Muscle layer of duodenum (tissue), 2 donors: ENCODE results near the gene KHSRP.
"Not testable (repeated sequence)": the region's sequence is repeated elsewhere in the genome, so short reads cannot be mapped to it uniquely, and the experiment has no call there.

Experiments
- H3K27ac ChIP-seq: one replicate; pipeline ENCODE4 v1.7.0; 2013; ENCODE audit warnings: mild to moderate bottlenecking, low read length
- H3K27me3 ChIP-seq: one replicate; pipeline ENCODE4 v1.7.0; 2013; ENCODE audit warnings: low read depth, mild to moderate bottlenecking, control low read depth, low read length
- H3K36me3 ChIP-seq, 2 donors: one replicate each; pipeline ENCODE4 v1.7.0; 2013; ENCODE audit warnings: low read length in 2 of 2, control low read depth in 1 of 2, mild to moderate bottlenecking in 1 of 2; ENCODE audit not compliant: insufficient read depth in 2 of 2, control insufficient read depth in 1 of 2
- H3K4me1 ChIP-seq, 2 donors: one replicate each; pipeline ENCODE4 v1.7.0; 2013; ENCODE audit warnings: low read length in 2 of 2, mild to moderate bottlenecking in 2 of 2, control low read depth in 1 of 2, moderate library complexity in 1 of 2; ENCODE audit not compliant: insufficient read depth in 2 of 2, control insufficient read depth in 1 of 2
- H3K4me3 ChIP-seq, 2 donors: one replicate each; pipeline ENCODE4 v1.7.0; 2013; ENCODE audit warnings: low read length in 2 of 2, low read depth in 1 of 2, mild to moderate bottlenecking in 1 of 2
- H3K9me3 ChIP-seq, 2 donors: one replicate each; pipeline ENCODE4 v1.7.0; 2013; ENCODE audit warnings: low read length in 2 of 2, control low read depth in 1 of 2, mild to moderate bottlenecking in 1 of 2; ENCODE audit not compliant: control insufficient read depth in 1 of 2
- donor health status: healthy.

Gene KHSRP

GRCh38 chr19:6414793-6415590 is 9.6 kb downstream of the KHSRP start:
- Histone ChIP-seq H3K4me1 (peaks cover 0 to 6% of the 10 kb centered on the region in 2 donors), H3K4me3 (no peak overlapping the region), H3K27ac (no peak overlapping the region), H3K36me3 (peaks cover 35 to 61% of the 10 kb centered on the region in 2 donors), H3K27me3 (no peaks in the 10 kb centered on the region), H3K9me3 (no peaks in the 10 kb centered on the region)

- Histone ChIP-seq H3K4me3 (no peak overlapping the region), H3K27me3 (no peaks in the 10 kb centered on the region), H3K27ac (no peak overlapping the region), H3K9me3 (no peaks in the 10 kb centered on the region), H3K4me1 (peaks cover 0 to 6% of the 10 kb centered on the region in 2 donors), H3K36me3 (peaks cover 25 to 51% of the 10 kb centered on the region in 2 donors)
Observed at GRCh38 chr19:6413721-6414643, 10.6 kb downstream of the KHSRP start.

- peaks cover 0 to 6% of the 10 kb centered on the region in 2 donors for H3K4me1 ChIP-seq
- H3K27me3 ChIP-seq: no peaks in the 10 kb centered on the region
- H3K9me3 ChIP-seq: no peaks in the 10 kb centered on the region
- H3K4me3 ChIP-seq: no peak overlapping the region
- H3K36me3 ChIP-seq: peaks cover 20 to 44% of the 10 kb centered on the region in 2 donors
- H3K27ac ChIP-seq: no peak overlapping the region
Observed at GRCh38 chr19:6413291-6413690, 11.3 kb downstream of the KHSRP start.

GRCh38 chr19:6412447-6413091 is 12.0 kb downstream of the KHSRP start:
- H3K27ac ChIP-seq: no peak overlapping the region
- H3K27me3 ChIP-seq: no peaks in the 10 kb centered on the region
- peaks cover 14 to 37% of the 10 kb centered on the region in 2 donors for H3K36me3 ChIP-seq
- no peaks in the 10 kb centered on the region for H3K9me3 ChIP-seq
- H3K4me1 ChIP-seq: peaks cover 0 to 6% of the 10 kb centered on the region in 2 donors
- no peak overlapping the region for H3K4me3 ChIP-seq

- H3K27ac ChIP-seq: no peak overlapping the region
- no peaks in the 10 kb centered on the region for H3K27me3 ChIP-seq
- no peak overlapping the region for H3K4me3 ChIP-seq
- no peaks in the 10 kb centered on the region for H3K9me3 ChIP-seq
- peaks cover 0 to 6% of the 10 kb centered on the region in 2 donors for H3K4me1 ChIP-seq
- peaks cover 9 to 32% of the 10 kb centered on the region in 2 donors for H3K36me3 ChIP-seq
Observed at GRCh38 chr19:6412061-6412446, 12.6 kb downstream of the KHSRP start.

DNA sequence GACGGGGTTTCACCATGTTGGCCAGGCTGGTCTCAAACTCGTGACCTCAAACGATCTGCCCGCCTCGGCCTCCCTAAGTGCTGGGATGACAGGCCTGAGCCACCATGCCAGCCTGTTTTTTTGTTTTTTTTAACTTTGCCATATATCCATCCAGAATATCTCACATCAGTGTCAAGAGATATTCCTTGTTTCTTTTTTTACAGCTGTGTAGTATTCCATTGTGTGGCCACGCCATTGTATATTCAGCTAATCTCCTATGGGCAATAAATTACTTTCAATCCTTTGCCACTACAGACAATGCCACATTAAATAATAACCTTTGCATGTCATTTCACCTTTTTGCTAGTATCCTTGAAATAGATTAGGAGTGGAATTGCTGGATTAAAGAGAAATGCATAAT is 15.3 kb downstream of the KHSRP start:
- H3K4me1 ChIP-seq: peaks cover 0 to 6% of the 10 kb centered on the region in 2 donors
- no peaks in the 10 kb centered on the region for H3K9me3 ChIP-seq
- no peak overlapping the region for H3K27ac ChIP-seq
- H3K4me3 ChIP-seq: no peak overlapping the region
- no peaks in the 10 kb centered on the region for H3K27me3 ChIP-seq
- peaks cover 5% of the 10 kb centered on the region in 2 donors for H3K36me3 ChIP-seq

DNA sequence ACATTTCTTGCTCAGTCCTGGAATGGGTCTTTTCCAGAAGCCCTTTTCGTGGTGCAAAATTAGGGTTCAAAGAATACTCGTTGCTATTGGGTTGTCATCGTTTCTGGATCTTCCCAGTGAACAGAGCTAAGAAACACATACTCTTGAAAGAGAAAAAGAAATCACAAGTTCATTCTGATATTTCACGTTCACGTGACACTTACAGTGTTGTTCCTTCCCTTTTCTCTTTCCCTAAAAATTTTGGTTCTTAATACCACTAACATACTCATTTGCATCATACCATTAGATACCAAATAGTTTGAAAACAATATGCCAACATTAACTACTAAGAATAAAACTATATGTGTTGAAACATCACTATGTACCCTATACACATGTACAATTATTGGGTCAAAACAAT is 18.2 kb downstream of the KHSRP start:
- Histone ChIP-seq H3K4me1 (no peaks in the 10 kb centered on the region), H3K4me3 (no peak overlapping the region), H3K27me3 (no peaks in the 10 kb centered on the region), H3K27ac (no peak overlapping the region), H3K36me3 (no peaks in the 10 kb centered on the region), H3K9me3 (no peaks in the 10 kb centered on the region)

DNA sequence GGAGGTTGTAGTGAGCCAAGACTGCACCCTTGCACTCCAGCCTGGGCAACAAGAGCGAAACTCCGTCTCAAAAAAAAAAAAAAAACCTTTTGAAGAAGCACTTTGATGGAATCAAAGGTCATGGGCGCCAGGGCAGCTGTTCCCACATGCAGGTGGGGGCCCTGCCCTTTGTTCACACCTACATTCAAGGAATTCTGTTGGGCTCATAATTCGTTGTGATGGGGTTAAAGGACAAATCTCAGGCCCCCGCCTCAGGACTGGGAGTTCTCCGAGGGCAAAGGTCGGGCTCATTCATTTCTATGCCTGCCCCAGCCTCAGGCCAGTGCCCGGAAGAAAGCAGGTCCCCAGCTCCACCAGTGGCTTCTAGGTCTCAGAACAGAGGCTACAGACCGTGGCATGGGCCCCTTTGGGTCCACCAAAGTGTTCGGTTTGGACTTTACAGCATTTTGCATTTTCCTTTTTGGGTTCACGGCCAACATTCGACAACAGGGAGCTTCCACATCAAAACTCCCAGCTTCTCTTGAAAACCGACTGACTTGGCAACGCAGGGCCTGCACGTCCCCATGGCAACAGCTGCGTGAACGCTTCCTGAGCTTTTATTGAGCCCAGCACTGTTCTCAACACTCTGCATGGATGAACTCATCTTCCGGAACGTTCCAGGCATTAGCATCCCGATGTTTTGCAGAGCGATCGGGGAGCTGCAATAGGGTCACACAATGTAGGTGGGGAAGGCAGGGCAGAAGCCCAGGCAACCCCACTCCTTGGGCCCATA is 21.6 kb downstream of the KHSRP start:
- Histone ChIP-seq H3K4me3 (no peak overlapping the region), H3K27ac (peak overlapping the region; percentile 39), H3K27me3 (no peaks in the 10 kb centered on the region), H3K4me1 (no peaks in the 10 kb centered on the region), H3K9me3 (no peaks in the 10 kb centered on the region), H3K36me3 (no peaks in the 10 kb centered on the region)

- H3K9me3 ChIP-seq: no peaks in the 10 kb centered on the region
- no peaks in the 10 kb centered on the region for H3K4me1 ChIP-seq
- H3K27me3 ChIP-seq: no peaks in the 10 kb centered on the region
- H3K4me3 ChIP-seq: no peak overlapping the region
- H3K36me3 ChIP-seq: no peaks in the 10 kb centered on the region
- no peak overlapping the region for H3K27ac ChIP-seq
Observed at GRCh38 chr19:6402058-6402457, 22.6 kb downstream of the KHSRP start.

DNA sequence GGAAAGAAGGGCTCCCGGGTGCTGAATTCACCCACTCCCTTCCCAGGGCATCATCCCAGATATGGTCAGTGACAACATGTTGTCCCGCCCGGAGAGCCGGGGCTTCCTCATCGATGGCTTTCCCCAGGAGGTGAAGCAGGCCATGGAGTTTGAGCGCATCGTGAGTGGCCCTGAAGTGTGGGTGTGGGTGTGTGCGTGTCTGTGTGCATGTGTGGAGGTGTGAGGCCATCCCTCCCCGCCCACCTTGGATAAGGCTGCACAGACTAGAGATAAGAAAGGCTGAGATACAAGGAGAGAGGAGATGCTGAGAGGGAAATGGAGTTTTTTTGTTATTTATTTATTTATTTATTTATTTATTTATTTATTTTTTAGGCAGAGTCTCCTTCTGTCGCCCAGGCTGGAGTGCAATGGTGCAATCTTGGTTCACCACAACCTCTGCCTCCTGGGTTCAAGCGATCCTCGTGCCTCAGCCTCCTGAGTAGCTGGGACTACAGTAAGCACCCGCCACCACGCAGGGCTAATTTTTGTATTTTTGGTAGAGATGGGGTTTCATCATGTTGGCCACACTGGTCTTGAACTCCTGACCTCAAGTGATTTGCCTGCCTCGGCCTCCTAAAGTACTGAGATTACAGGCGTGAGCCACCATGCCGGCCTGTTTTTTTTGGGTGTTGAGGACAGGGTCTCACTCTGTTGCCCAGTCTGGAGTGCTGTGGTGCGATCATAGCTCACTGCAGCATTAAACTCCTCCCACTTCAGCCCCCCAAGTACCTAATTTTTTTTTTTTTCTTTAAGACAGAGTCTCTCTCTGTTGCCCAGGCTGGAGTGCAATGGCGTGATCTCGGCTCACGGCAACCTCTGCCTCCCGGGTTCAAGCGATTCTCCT is 24.3 kb downstream of the KHSRP start:
- not testable (repeated sequence) for H3K27ac ChIP-seq, H3K4me3 ChIP-seq, H3K27me3 ChIP-seq, H3K4me1 ChIP-seq, H3K36me3 ChIP-seq, H3K9me3 ChIP-seq
